HepG2 (cell line): ENCODE data around the gene CMIP. TPM values are rescaled to one million over a fixed set of nuclear protein-coding genes. Genes with fewer than 3 reads are reported as not detected.
A peak's percentile ranks its signal among the peaks of the same experiment; 100 is the strongest.

Source experiments
- CC2D1A ChIP-seq: sonication (generic); formaldehyde crosslinking; IDR thresholded peaks from 2 replicates; pipeline ENCODE4 v1.8.1; 2023; ENCODE audit warnings: mild to moderate bottlenecking, missing genetic modification reagents
- CENPT ChIP-seq: sonication (generic); formaldehyde crosslinking; IDR thresholded peaks from 2 replicates; pipeline ENCODE4 v1.8.0; 2022; ENCODE audit warnings: low read depth, mild to moderate bottlenecking, moderate library complexity, missing genetic modification reagents
- DR1 ChIP-seq: sonication (generic); formaldehyde crosslinking; IDR thresholded peaks from 2 replicates; pipeline ENCODE4 v1.8.0; 2021; ENCODE audit warnings: mild to moderate bottlenecking, missing genetic modification reagents, inconsistent platforms
- HNRNPUL1 ChIP-seq: fragments of 200-400 bp; formaldehyde crosslinking; IDR thresholded peaks from 2 replicates; pipeline ENCODE4 v1.6.1; 2017; ENCODE audit warnings: low read depth, mild to moderate bottlenecking, low read length, moderate library complexity
- HOXA5 ChIP-seq: sonication (generic); formaldehyde crosslinking; IDR thresholded peaks from 2 replicates; pipeline ENCODE4 v1.4.0; 2020; ENCODE audit warnings: missing genetic modification reagents
- MED13 ChIP-seq: sonication (generic); formaldehyde crosslinking; IDR thresholded peaks from 2 replicates; pipeline ENCODE4 v1.5.0; 2020; ENCODE audit warnings: missing genetic modification reagents
- PHF21A ChIP-seq: sonication (generic); formaldehyde crosslinking; IDR thresholded peaks from 2 replicates; pipeline ENCODE4 v1.5.0; 2020; ENCODE audit warnings: mild to moderate bottlenecking, missing genetic modification reagents
- SMAD9 ChIP-seq: sonication (generic); formaldehyde crosslinking; IDR thresholded peaks from 2 replicates; pipeline ENCODE4 v1.5.1; 2020; ENCODE audit warnings: mild to moderate bottlenecking, missing genetic modification reagents
- SP4 ChIP-seq: sonication (generic); formaldehyde crosslinking; IDR thresholded peaks from 2 replicates; pipeline ENCODE4 v1.8.1; 2023; ENCODE audit warnings: mild to moderate bottlenecking, missing genetic modification reagents
- ZNF230 ChIP-seq: sonication (generic); formaldehyde crosslinking; IDR thresholded peaks from 2 replicates; pipeline ENCODE4 v1.4.0; 2020; ENCODE audit warnings: mild to moderate bottlenecking, missing genetic modification reagents
- ZNF329 ChIP-seq: sonication (generic); formaldehyde crosslinking; IDR thresholded peaks from 2 replicates; pipeline ENCODE4 v1.9.0; 2021; ENCODE audit warnings: low read depth, mild to moderate bottlenecking, missing genetic modification reagents
- ZNF343 ChIP-seq: sonication (generic); formaldehyde crosslinking; IDR thresholded peaks from 2 replicates; pipeline ENCODE4 v1.4.0; 2020; ENCODE audit warnings: mild to moderate bottlenecking, missing genetic modification reagents
- ZNF382 ChIP-seq: sonication (generic); formaldehyde crosslinking; IDR thresholded peaks from 2 replicates; pipeline ENCODE4 v1.5.0; 2020; ENCODE audit warnings: missing genetic modification reagents, mild to moderate bottlenecking, borderline replicate concordance
- ZNF652 ChIP-seq: IDR thresholded peaks from 2 replicates; pipeline ENCODE4 v1.6.1; 2016; ENCODE audit warnings: low read depth, borderline replicate concordance
- ZNF775 ChIP-seq: sonication (generic); formaldehyde crosslinking; IDR thresholded peaks from 2 replicates; pipeline ENCODE4 v1.4.0; 2020; ENCODE audit warnings: missing genetic modification reagents, mild to moderate bottlenecking, moderate library complexity, borderline replicate concordance
- ZNF780A ChIP-seq: sonication (generic); formaldehyde crosslinking; IDR thresholded peaks from 2 replicates; pipeline ENCODE4 v1.8.0; 2022; ENCODE audit warnings: mild to moderate bottlenecking, missing genetic modification reagents, moderate library complexity
- polyA plus RNA-seq, 8 experiments: library from polyadenylated mRNA; depleted of rRNA in 3 of 8; stranded (reverse) in 7 of 8; unstranded in 1 of 8; fragments of >200 nt; fragmentation: Illumina TruSeq in 4 of 8; extraction: Trizol in 4 of 8; gene quantifications; 2 replicates each; pipeline versions ENCODE4 v1.2.1 to v1.2.3, GENCODE V29; 2011 to 2016; ENCODE audit warnings: low read depth in 4 of 8, missing spikeins in 1 of 8, mixed read lengths in 1 of 8; ENCODE audit not compliant: insufficient read depth in 1 of 8
- total RNA-seq, 5 experiments: library from RNA; depleted of rRNA; stranded (reverse); fragments of >200 nt; fragmentation: Illumina TruSeq; extraction: Trizol; gene quantifications; 2 replicates each; pipeline ENCODE4 v1.2.3, GENCODE V29; 2016; ENCODE audit warnings: low read depth in 1 of 5
- TF ChIP-seq, protein P1 (sequence below): sonication (generic); formaldehyde crosslinking; IDR thresholded peaks from 2 replicates; pipeline ENCODE4 v1.4.0; 2020; ENCODE audit warnings: mild to moderate bottlenecking, missing genetic modification reagents
- TF ChIP-seq, protein P2 (sequence below), 2 experiments: IDR thresholded peaks; 2 replicates each; pipeline ENCODE4 v1.6.1; 2011 to 2012; ENCODE audit warnings: low read length in 2 of 2, borderline replicate concordance in 1 of 2, low read depth in 1 of 2, mild to moderate bottlenecking in 1 of 2, moderate library complexity in 1 of 2
- TF ChIP-seq, protein P3 (sequence below): sonication (generic); formaldehyde crosslinking; IDR thresholded peaks from 2 replicates; pipeline ENCODE4 v1.5.1; 2020; ENCODE audit warnings: mild to moderate bottlenecking, missing genetic modification reagents
- TF ChIP-seq, protein P4 (sequence below): sonication (generic); formaldehyde crosslinking; conservative IDR thresholded peaks from 2 replicates; pipeline ENCODE4 v1.8.0; 2022; ENCODE audit warnings: missing genetic modification reagents

Gene CMIP
- total and polyA plus RNA-seq, 2 of the 13 experiments (the other 11 are each of a cell fraction or from before 2014, with no cell fraction given), result 10.9 to 18.1 TPM

DNA sequence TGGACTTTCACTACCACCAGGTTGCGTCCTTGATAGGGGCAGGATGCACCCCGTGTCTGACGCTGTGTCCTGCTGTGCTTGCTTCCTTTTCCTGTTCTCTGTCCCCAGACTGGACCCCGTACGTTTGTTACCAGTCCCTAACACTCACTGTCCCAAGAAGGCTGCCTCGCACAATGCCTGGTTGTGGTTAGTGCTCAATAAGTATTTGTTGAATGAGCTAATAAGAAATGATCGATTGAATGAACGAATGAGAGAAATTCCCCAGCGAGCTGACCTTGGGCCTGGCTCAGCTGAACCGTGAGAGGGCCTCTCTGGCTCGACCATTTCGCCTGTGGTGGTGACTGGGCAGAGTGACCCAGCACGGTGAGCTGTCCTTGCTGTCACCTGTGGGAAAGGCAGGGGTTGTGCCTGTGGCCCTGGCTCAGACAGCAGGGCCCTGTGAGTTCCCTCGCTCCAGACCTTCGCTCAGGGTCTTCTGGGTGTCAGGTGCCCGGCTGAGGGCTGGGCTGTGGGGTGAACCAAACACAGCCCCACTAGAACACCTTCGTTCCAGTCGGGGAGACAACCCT, 20.9 kb downstream of the CMIP start (continued):
- TF ChIP-seq, protein P1, sequence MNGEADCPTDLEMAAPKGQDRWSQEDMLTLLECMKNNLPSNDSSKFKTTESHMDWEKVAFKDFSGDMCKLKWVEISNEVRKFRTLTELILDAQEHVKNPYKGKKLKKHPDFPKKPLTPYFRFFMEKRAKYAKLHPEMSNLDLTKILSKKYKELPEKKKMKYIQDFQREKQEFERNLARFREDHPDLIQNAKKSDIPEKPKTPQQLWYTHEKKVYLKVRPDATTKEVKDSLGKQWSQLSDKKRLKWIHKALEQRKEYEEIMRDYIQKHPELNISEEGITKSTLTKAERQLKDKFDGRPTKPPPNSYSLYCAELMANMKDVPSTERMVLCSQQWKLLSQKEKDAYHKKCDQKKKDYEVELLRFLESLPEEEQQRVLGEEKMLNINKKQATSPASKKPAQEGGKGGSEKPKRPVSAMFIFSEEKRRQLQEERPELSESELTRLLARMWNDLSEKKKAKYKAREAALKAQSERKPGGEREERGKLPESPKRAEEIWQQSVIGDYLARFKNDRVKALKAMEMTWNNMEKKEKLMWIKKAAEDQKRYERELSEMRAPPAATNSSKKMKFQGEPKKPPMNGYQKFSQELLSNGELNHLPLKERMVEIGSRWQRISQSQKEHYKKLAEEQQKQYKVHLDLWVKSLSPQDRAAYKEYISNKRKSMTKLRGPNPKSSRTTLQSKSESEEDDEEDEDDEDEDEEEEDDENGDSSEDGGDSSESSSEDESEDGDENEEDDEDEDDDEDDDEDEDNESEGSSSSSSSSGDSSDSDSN (CRISPR knock-in tag), result peak; percentile 69
- TF ChIP-seq ZNF343 (CRISPR knock-in tag) (no peak; the same call in 1 of the 2 replicates), CENPT (CRISPR knock-in tag) (no peak), ZNF652 (CRISPR knock-in tag) (no peak; the same call in 1 of the 2 replicates), CC2D1A (no peak), MED13 (no peak), HOXA5 (no peak), ZNF329 (CRISPR knock-in tag) (no peak), ZNF775 (CRISPR knock-in tag) (no peak), ZNF780A (CRISPR knock-in tag) (no peak), ZNF382 (CRISPR knock-in tag) (no peak), DR1 (CRISPR knock-in tag) (no peak), SMAD9 (CRISPR knock-in tag) (no peak), ZNF230 (CRISPR knock-in tag) (no peak), HNRNPUL1 (no peak), PHF21A (0 out of 2 replicates have a peak, but pooled peaks have one; percentile 17), SP4 (CRISPR knock-in tag) (no peak)
- TF ChIP-seq, protein P2, sequence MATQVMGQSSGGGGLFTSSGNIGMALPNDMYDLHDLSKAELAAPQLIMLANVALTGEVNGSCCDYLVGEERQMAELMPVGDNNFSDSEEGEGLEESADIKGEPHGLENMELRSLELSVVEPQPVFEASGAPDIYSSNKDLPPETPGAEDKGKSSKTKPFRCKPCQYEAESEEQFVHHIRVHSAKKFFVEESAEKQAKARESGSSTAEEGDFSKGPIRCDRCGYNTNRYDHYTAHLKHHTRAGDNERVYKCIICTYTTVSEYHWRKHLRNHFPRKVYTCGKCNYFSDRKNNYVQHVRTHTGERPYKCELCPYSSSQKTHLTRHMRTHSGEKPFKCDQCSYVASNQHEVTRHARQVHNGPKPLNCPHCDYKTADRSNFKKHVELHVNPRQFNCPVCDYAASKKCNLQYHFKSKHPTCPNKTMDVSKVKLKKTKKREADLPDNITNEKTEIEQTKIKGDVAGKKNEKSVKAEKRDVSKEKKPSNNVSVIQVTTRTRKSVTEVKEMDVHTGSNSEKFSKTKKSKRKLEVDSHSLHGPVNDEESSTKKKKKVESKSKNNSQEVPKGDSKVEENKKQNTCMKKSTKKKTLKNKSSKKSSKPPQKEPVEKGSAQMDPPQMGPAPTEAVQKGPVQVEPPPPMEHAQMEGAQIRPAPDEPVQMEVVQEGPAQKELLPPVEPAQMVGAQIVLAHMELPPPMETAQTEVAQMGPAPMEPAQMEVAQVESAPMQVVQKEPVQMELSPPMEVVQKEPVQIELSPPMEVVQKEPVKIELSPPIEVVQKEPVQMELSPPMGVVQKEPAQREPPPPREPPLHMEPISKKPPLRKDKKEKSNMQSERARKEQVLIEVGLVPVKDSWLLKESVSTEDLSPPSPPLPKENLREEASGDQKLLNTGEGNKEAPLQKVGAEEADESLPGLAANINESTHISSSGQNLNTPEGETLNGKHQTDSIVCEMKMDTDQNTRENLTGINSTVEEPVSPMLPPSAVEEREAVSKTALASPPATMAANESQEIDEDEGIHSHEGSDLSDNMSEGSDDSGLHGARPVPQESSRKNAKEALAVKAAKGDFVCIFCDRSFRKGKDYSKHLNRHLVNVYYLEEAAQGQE (IDR thresholded peaks at IDR 0.05; ENCODE audit: borderline replicate concordance in 1 of 2, low read depth in 1 of 2, low read length in 2 of 2), result no peak
- TF ChIP-seq, protein P3, sequence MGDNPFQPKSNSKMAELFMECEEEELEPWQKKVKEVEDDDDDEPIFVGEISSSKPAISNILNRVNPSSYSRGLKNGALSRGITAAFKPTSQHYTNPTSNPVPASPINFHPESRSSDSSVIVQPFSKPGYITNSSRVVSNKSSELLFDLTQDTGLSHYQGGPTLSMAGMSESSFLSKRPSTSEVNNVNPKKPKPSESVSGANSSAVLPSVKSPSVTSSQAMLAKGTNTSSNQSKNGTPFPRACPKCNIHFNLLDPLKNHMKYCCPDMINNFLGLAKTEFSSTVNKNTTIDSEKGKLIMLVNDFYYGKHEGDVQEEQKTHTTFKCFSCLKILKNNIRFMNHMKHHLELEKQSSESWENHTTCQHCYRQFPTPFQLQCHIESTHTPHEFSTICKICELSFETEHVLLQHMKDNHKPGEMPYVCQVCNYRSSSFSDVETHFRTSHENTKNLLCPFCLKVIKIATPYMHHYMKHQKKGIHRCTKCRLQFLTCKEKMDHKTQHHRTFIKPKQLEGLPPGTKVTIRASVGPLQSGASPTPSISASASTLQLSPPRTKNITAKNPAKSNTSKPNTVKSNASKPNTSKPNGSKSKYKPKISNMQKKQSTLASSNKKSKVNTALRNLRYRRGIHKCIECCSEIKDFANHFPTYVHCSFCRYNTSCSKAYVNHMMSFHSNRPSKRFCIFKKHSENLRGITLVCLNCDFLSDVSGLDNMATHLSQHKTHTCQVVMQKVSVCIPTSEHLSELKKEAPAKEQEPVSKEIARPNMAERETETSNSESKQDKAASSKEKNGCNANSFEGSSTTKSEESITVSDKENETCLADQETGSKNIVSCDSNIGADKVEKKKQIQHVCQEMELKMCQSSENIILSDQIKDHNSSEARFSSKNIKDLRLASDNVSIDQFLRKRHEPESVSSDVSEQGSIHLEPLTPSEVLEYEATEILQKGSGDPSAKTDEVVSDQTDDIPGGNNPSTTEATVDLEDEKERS (CRISPR knock-in tag), result no peak
- TF ChIP-seq, protein P4, sequence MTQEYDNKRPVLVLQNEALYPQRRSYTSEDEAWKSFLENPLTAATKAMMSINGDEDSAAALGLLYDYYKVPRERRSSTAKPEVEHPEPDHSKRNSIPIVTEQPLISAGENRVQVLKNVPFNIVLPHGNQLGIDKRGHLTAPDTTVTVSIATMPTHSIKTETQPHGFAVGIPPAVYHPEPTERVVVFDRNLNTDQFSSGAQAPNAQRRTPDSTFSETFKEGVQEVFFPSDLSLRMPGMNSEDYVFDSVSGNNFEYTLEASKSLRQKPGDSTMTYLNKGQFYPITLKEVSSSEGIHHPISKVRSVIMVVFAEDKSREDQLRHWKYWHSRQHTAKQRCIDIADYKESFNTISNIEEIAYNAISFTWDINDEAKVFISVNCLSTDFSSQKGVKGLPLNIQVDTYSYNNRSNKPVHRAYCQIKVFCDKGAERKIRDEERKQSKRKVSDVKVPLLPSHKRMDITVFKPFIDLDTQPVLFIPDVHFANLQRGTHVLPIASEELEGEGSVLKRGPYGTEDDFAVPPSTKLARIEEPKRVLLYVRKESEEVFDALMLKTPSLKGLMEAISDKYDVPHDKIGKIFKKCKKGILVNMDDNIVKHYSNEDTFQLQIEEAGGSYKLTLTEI (CRISPR knock-in tag), result no peak
